ENCODE results near the gene WDR82. TPM values are rescaled to one million over a fixed set of nuclear protein-coding genes. Genes with fewer than 3 reads are reported as not detected.

Gene WDR82
- total RNA-seq, 1 donor from 2014 or later = 96.8 TPM

DNA sequence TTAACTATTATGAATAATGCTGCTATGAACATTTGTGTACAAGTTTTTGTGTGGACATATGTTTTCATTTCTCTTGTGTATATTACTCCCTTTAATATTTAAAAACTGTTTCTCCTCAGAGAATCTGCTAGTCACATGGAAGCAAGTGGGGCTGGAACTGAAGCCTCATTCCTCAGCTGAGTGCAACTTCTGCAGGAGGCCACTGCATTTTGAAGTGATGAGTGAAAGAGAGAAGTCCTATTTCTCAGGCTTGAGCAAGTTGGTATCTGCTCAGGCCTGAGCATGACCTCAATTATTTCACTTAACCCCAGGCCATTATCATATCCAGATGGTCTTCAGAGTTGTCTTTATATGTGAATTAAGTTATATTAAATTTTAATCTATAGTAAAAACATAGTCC lies 64.5 kb downstream of the WDR82 start:
- Mint-ChIP-seq H3K36me3 (peaks cover 28% of the 10 kb centered on the region), H3K4me3 (no peak overlapping the region), H3K4me1 (ENCODE audit: unreplicated experiment) (peaks cover 8% of the 10 kb centered on the region), H3K27ac (no peak overlapping the region), H3K9me3 (no peaks in the 10 kb centered on the region), H3K27me3 (no peaks in the 10 kb centered on the region)
- TF ChIP-seq CTCF (conservative IDR thresholded peaks at IDR 0.05) = no peak
- no peak for DNase-seq (ENCODE audit: extremely low spot score, unreplicated experiment)

DNA sequence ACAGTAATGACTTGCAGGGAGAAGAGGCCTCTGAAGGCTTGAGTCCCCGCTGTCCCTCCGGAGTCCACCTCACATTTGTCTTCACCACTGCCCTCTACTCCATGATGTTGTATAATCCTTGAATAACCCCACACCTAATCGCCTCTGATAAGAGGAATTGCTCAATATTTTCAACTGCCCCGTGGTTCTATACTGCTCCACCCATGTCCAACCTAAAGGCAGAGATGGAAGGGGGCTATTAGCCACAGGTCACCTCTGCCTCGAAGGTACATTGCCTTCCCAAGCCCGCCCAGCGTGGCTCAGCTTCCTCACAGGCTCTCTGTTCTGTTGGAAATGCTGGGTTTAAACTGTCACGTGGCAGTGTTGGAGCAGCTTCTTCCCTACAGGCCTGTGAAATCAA lies 65.4 kb downstream of the WDR82 start:
- Mint-ChIP-seq H3K4me3 (no peak overlapping the region), H3K4me1 (ENCODE audit: unreplicated experiment) (peaks cover 6% of the 10 kb centered on the region), H3K27me3 (no peaks in the 10 kb centered on the region), H3K36me3 (peaks cover 34% of the 10 kb centered on the region), H3K9me3 (no peaks in the 10 kb centered on the region), H3K27ac (no peak overlapping the region)
- TF ChIP-seq CTCF (conservative IDR thresholded peaks at IDR 0.05) = no peak
- no peak for DNase-seq (ENCODE audit: extremely low spot score, unreplicated experiment)

- peaks cover 37% of the 10 kb centered on the region for H3K36me3 Mint-ChIP-seq
Measured at GRCh38 chr3:52211268-52211891, 67.1 kb downstream of the WDR82 start.

GRCh38 chr3:52210550-52211046 lies 67.9 kb downstream of the WDR82 start:
- no peaks in the 10 kb centered on the region for H3K4me1 Mint-ChIP-seq (ENCODE audit: unreplicated experiment)
- no peaks in the 10 kb centered on the region for H3K27me3 Mint-ChIP-seq
- no peak for DNase-seq (ENCODE audit: extremely low spot score, unreplicated experiment)
- H3K36me3 Mint-ChIP-seq = peaks cover 42% of the 10 kb centered on the region
- H3K9me3 Mint-ChIP-seq = no peaks in the 10 kb centered on the region
- H3K27ac Mint-ChIP-seq = no peak overlapping the region
- no peak for TF ChIP-seq CTCF (conservative IDR thresholded peaks at IDR 0.05)
- no peak overlapping the region for H3K4me3 Mint-ChIP-seq

More at GRCh38 chr3:52211268-52211891, 67.1 kb downstream of the WDR82 start:
- Mint-ChIP-seq H3K4me3 (no peak overlapping the region), H3K9me3 (no peaks in the 10 kb centered on the region), H3K27ac (no peak overlapping the region), H3K4me1 (ENCODE audit: unreplicated experiment) (no peaks in the 10 kb centered on the region), H3K27me3 (no peaks in the 10 kb centered on the region)
- DNase-seq (ENCODE audit: extremely low spot score, unreplicated experiment) = no peak
- no peak for TF ChIP-seq CTCF (conservative IDR thresholded peaks at IDR 0.05)

DNA sequence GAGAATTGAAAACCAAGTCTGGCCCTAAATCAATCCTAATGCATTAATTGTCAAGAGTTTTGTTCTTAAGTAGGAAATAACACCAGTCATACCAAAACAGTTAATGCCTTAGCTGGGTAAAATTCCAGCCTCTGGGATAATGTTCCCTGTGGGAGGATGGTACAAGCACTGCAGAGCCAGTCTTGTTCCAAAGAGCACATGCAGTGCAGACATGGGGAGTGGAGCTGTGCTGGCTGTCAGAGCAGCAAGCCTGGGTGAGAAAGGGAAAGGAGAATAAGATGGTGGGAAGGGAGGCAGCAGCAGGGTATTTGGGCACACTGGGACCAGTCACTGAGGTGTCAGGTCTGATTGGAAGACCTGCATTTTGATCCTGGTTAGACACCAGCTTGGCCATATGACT lies 68.4 kb downstream of the WDR82 start:
- no peak for TF ChIP-seq CTCF (conservative IDR thresholded peaks at IDR 0.05)
- peaks cover 40% of the 10 kb centered on the region for H3K36me3 Mint-ChIP-seq
- no peak for DNase-seq (ENCODE audit: extremely low spot score, unreplicated experiment)
- H3K27ac Mint-ChIP-seq = no peak overlapping the region
- no peak overlapping the region for H3K4me3 Mint-ChIP-seq
- H3K4me1 Mint-ChIP-seq (ENCODE audit: unreplicated experiment) = no peaks in the 10 kb centered on the region
- no peaks in the 10 kb centered on the region for H3K27me3 Mint-ChIP-seq
- no peaks in the 10 kb centered on the region for H3K9me3 Mint-ChIP-seq

All from type B pancreatic cell (in vitro differentiated cells).